DND-41 (cell line): ENCODE data around the gene L3MBTL2.

ENCODE experiments used
- ATAC-seq: fragments of 200-7000 bp; cut with Tn5 transposase; 3 replicates; pipeline ENCODE4 v1.9.1; 2021; ENCODE audit warnings: low read depth; ENCODE audit not compliant: insufficient read depth
- DNase-seq: peaks from one replicate; pipeline ENCODE4 v3.0.0-alpha.2; 2020
- H2AFZ ChIP-seq: 2 replicates; pipeline ENCODE4 v1.6.0; 2012; ENCODE audit warnings: low read depth, low read length
- H3K27ac ChIP-seq: 2 replicates; pipeline ENCODE4 v1.5.1; 2012; ENCODE audit warnings: low read length, inconsistent platforms
- H3K27me3 ChIP-seq: fragments of 200-600 bp; sonication (generic); 2 replicates; pipeline ENCODE4 v1.6.0; 2012; ENCODE audit warnings: low read length, mild to moderate bottlenecking, inconsistent platforms; ENCODE audit not compliant: insufficient read depth, poor library complexity
- H3K36me3 ChIP-seq: 2 replicates; pipeline ENCODE4 v1.5.1; 2012; ENCODE audit warnings: low read length, inconsistent platforms; ENCODE audit not compliant: insufficient read depth
- H3K4me1 ChIP-seq: 2 replicates; pipeline ENCODE4 v1.5.1; 2012; ENCODE audit warnings: mild to moderate bottlenecking, low read length; ENCODE audit not compliant: insufficient read depth
- H3K4me2 ChIP-seq: 2 replicates; pipeline ENCODE4 v1.6.0; 2012; ENCODE audit warnings: mild to moderate bottlenecking, moderate library complexity, low read length, inconsistent platforms; ENCODE audit not compliant: insufficient read depth
- H3K4me3 ChIP-seq, 2 experiments: fragments of 200-600 bp in 1 of 2; shearing (Covaris generic) in 1 of 2; 2 replicates each; pipeline ENCODE4 v1.5.1; 2012 to 2016; ENCODE audit warnings: inconsistent platforms in 2 of 2, low read length in 2 of 2, mild to moderate bottlenecking in 2 of 2, low read depth in 1 of 2, moderate library complexity in 1 of 2
- H3K79me2 ChIP-seq: 2 replicates; pipeline ENCODE4 v1.6.0; 2012; ENCODE audit warnings: low read length, inconsistent platforms; ENCODE audit not compliant: insufficient read depth
- H3K9ac ChIP-seq: 2 replicates; pipeline ENCODE4 v1.6.0; 2012; ENCODE audit warnings: low read depth, mild to moderate bottlenecking, inconsistent platforms, low read length, moderate library complexity
- H3K9me3 ChIP-seq: 2 replicates; pipeline ENCODE4 v1.5.1; 2012; ENCODE audit warnings: low read length, moderate library complexity, mild to moderate bottlenecking, inconsistent platforms; ENCODE audit not compliant: insufficient read depth, severe bottlenecking
- H4K20me1 ChIP-seq: 2 replicates; pipeline ENCODE4 v1.6.0; 2012; ENCODE audit warnings: low read length; ENCODE audit not compliant: insufficient read depth
- EZH2 ChIP-seq: IDR thresholded peaks from 3 replicates; pipeline ENCODE4 v1.6.1; 2012; ENCODE audit warnings: borderline replicate concordance, low read depth, mild to moderate bottlenecking, moderate library complexity, low read length, inconsistent platforms; ENCODE audit not compliant: severe bottlenecking
- TF ChIP-seq, protein P1 (sequence below): IDR thresholded peaks from 2 replicates; pipeline ENCODE4 v1.5.1; 2012; ENCODE audit warnings: borderline replicate concordance, low read length, moderate library complexity, mild to moderate bottlenecking; ENCODE audit not compliant: poor library complexity, severe bottlenecking; ENCODE audit errors: extremely low read depth

L3MBTL2 gene

GRCh38 chr22:41180926-41181325, 24.2 kb upstream of the L3MBTL2 start:
- Histone ChIP-seq H3K36me3 (peaks cover 40% of the 10 kb centered on the region), H3K27ac (no peak overlapping the region), H3K9me3 (no peaks in the 10 kb centered on the region), H3K4me1 (no peaks in the 10 kb centered on the region), H3K27me3 (no peaks in the 10 kb centered on the region), H4K20me1 (peaks cover 20% of the 10 kb centered on the region), H3K4me3 (no peak overlapping the region), H2AFZ (no peak overlapping the region), H3K9ac (no peak overlapping the region), H3K79me2 (no peaks in the 10 kb centered on the region), H3K4me2 (no peak overlapping the region)
- no peak for TF ChIP-seq EZH2
- TF ChIP-seq, protein P1, sequence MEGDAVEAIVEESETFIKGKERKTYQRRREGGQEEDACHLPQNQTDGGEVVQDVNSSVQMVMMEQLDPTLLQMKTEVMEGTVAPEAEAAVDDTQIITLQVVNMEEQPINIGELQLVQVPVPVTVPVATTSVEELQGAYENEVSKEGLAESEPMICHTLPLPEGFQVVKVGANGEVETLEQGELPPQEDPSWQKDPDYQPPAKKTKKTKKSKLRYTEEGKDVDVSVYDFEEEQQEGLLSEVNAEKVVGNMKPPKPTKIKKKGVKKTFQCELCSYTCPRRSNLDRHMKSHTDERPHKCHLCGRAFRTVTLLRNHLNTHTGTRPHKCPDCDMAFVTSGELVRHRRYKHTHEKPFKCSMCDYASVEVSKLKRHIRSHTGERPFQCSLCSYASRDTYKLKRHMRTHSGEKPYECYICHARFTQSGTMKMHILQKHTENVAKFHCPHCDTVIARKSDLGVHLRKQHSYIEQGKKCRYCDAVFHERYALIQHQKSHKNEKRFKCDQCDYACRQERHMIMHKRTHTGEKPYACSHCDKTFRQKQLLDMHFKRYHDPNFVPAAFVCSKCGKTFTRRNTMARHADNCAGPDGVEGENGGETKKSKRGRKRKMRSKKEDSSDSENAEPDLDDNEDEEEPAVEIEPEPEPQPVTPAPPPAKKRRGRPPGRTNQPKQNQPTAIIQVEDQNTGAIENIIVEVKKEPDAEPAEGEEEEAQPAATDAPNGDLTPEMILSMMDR = no peak
- no peak for DNase-seq
- no peak for ATAC-seq

DNA sequence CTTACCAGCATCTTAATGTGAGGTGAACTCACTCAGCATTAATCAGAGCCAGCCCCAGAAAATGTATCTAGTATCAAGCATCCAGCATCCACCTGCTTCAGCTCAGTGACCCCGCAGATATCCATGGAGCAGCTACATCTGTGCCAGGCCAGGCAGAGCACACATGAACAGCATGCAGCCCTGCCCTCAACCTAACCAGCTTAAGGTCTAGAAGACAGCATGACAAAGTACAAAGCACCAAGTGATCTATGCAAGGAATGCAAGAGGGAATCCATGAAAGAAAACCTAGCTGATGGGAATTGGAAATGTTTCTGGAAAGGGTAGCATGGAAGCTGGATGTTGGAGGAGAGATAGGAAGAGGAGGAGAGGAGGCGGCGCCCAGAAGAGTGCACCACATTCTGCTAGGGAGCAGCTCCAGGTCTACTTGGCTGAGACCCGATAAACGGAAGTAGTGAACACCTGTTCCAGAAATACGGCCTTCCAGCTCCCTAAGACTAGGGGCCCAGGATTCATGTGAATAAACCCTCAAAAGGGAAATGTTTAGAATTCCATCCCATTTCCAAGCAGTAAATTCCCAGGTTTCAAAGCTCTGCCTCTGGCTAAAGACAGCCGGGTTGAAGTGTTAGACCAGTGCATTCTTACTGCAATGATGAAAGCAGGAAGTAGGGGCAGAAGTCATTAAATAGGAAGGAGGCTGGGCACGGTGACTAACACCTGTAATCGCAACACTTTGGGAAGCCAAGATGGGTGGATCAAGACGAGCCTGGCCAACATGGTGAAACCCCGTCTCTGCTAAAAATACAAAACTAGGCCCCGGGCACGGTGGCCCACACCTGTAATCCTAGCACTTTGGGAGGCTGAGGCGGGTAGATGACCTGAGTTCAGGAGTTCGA, 23.5 kb upstream of the L3MBTL2 start:
- no peak for TF ChIP-seq EZH2
- TF ChIP-seq, protein P1 = no peak
- H3K36me3 ChIP-seq = peaks cover 33% of the 10 kb centered on the region
- H3K79me2 ChIP-seq = no peaks in the 10 kb centered on the region
- no peak overlapping the region for H3K4me3 ChIP-seq
- H3K9ac ChIP-seq = no peak overlapping the region
- no peaks in the 10 kb centered on the region for H3K27me3 ChIP-seq
- H3K4me2 ChIP-seq = no peak overlapping the region
- no peaks in the 10 kb centered on the region for H3K9me3 ChIP-seq
- peak; percentile 27; the same call in 2 of the 3 replicates for ATAC-seq
- H2AFZ ChIP-seq = no peak overlapping the region
- H3K27ac ChIP-seq = no peak overlapping the region
- no peaks in the 10 kb centered on the region for H3K4me1 ChIP-seq
- no peak for DNase-seq
- peaks cover 15% of the 10 kb centered on the region for H4K20me1 ChIP-seq

DNA sequence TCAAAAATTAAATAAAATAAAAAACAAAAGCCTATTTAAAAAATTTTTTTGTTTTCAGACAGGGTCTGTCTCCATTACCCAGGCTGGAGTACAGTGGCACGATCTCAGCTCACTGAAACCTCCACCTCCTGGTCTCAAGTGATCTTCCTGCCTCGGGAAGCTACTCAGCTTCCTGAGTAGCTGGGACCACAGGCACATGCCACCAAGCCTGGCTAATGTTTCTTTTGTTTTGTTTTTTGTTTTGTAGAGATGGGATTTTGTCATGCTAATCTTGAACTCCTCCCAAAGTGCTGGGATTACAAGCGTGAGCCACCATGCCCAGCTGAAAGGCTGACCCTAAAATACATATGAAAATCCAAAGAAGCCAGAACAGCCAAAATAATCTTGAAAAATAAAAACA, 20.4 kb upstream of the L3MBTL2 start:
- Histone ChIP-seq H3K9me3 (no peaks in the 10 kb centered on the region), H3K36me3 (peaks cover 9% of the 10 kb centered on the region; the same call in 1 of the 2 replicates), H3K9ac (no peak overlapping the region), H3K27ac (no peak overlapping the region), H3K4me3 (no peak overlapping the region), H2AFZ (no peak overlapping the region), H3K4me1 (no peaks in the 10 kb centered on the region), H3K27me3 (no peaks in the 10 kb centered on the region), H4K20me1 (0 out of 2 replicates have a peak, but pooled peaks cover 5% of the 10 kb centered on the region), H3K79me2 (no peaks in the 10 kb centered on the region), H3K4me2 (no peak overlapping the region)
- ATAC-seq (no peak), DNase-seq (no peak)
- TF ChIP-seq EZH2 = no peak
- TF ChIP-seq, protein P1 = no peak
